ENCODE measurements around the gene PTPRK.

Gene PTPRK

GRCh38 chr6:128319946-128320345 is 200.5 kb downstream of the PTPRK start:
- no peak overlapping the region for H4K5ac ChIP-seq (ENCODE audit: low read length)
- no peaks in the 10 kb centered on the region for H3K4me1 ChIP-seq (ENCODE audit: control insufficient read depth, low read depth, low read length)
- H3K23ac ChIP-seq (ENCODE audit: low read length), result no peak overlapping the region
- no CpG with 5 or more reads among the region's 1 CpG for WGBS (ENCODE audit: extremely low coverage, insufficient coverage, low lambda C conversion rate)
- H3K27me3 ChIP-seq (ENCODE audit: insufficient read depth, low read length, poor library complexity), result no peaks in the 10 kb centered on the region
- no peaks in the 10 kb centered on the region for H3K79me2 ChIP-seq (ENCODE audit: control insufficient read depth, insufficient read depth, low read length)
- H3K36me3 ChIP-seq (ENCODE audit: control insufficient read depth, insufficient read depth, low read length), result no peaks in the 10 kb centered on the region
- no peak overlapping the region for H2BK5ac ChIP-seq (ENCODE audit: low read length)
- H3K4me3 ChIP-seq (ENCODE audit: low read length), result no peak overlapping the region
- H3K4me2 ChIP-seq (ENCODE audit: low read length), result no peak overlapping the region
- H3K18ac ChIP-seq (ENCODE audit: low read length), result no peak overlapping the region
- no peak overlapping the region for H3K27ac ChIP-seq (ENCODE audit: low read depth, low read length)
- H4K8ac ChIP-seq (ENCODE audit: low read depth, low read length), result no peak overlapping the region
- H2BK15ac ChIP-seq (replicated peaks; ENCODE audit: low read depth), result no peak overlapping the region
- H2AK5ac ChIP-seq (ENCODE audit: low read length), result no peak overlapping the region
- H2BK120ac ChIP-seq (ENCODE audit: low read depth, low read length), result no peak overlapping the region
- H3K4ac ChIP-seq (ENCODE audit: low read depth, low read length), result no peak overlapping the region
- H3K79me1 ChIP-seq (ENCODE audit: low read length), result peaks cover 2% of the 10 kb centered on the region
- no peak overlapping the region for H3K9ac ChIP-seq (ENCODE audit: low read length)
- H3K56ac ChIP-seq (ENCODE audit: low read length), result no peak overlapping the region
- no peak for DNase-seq

- no peak overlapping the region for H3K56ac ChIP-seq (ENCODE audit: low read length)
- no peak overlapping the region for H3K9ac ChIP-seq (ENCODE audit: low read length)
- no peak overlapping the region for H3K23ac ChIP-seq (ENCODE audit: low read length)
- no peak overlapping the region for H3K27ac ChIP-seq (ENCODE audit: low read depth, low read length)
- WGBS (ENCODE audit: extremely low coverage, insufficient coverage, low lambda C conversion rate), result no CpG with 5 or more reads among the region's 3 CpGs
- no peaks in the 10 kb centered on the region for H3K36me3 ChIP-seq (ENCODE audit: control insufficient read depth, insufficient read depth, low read length)
- H3K4me1 ChIP-seq (ENCODE audit: control insufficient read depth, low read depth, low read length), result no peaks in the 10 kb centered on the region
- no peaks in the 10 kb centered on the region for H3K79me1 ChIP-seq (ENCODE audit: low read length)
- no peak overlapping the region for H3K4me2 ChIP-seq (ENCODE audit: low read length)
- no peaks in the 10 kb centered on the region for H3K79me2 ChIP-seq (ENCODE audit: control insufficient read depth, insufficient read depth, low read length)
- H3K4ac ChIP-seq (ENCODE audit: low read depth, low read length), result no peak overlapping the region
- H2BK5ac ChIP-seq (ENCODE audit: low read length), result no peak overlapping the region
- no peak overlapping the region for H2AK5ac ChIP-seq (ENCODE audit: low read length)
- H3K4me3 ChIP-seq (ENCODE audit: low read length), result no peak overlapping the region
- H2BK15ac ChIP-seq (replicated peaks; ENCODE audit: low read depth), result no peak overlapping the region
- no peak overlapping the region for H3K18ac ChIP-seq (ENCODE audit: low read length)
- H4K8ac ChIP-seq (ENCODE audit: low read depth, low read length), result no peak overlapping the region
- H3K27me3 ChIP-seq (ENCODE audit: insufficient read depth, low read length, poor library complexity), result no peaks in the 10 kb centered on the region
- no peak for DNase-seq
- no peak overlapping the region for H2BK120ac ChIP-seq (ENCODE audit: low read depth, low read length)
- H4K5ac ChIP-seq (ENCODE audit: low read length), result no peak overlapping the region
Measured at GRCh38 chr6:128319157-128319556, 201.2 kb downstream of the PTPRK start.

- no peak overlapping the region for H2BK5ac ChIP-seq (ENCODE audit: low read length)
- H3K4me3 ChIP-seq (ENCODE audit: low read length), result no peak overlapping the region
- H2AK5ac ChIP-seq (ENCODE audit: low read length), result no peak overlapping the region
- no peaks in the 10 kb centered on the region for H3K27me3 ChIP-seq (ENCODE audit: insufficient read depth, low read length, poor library complexity)
- no peak overlapping the region for H3K4me2 ChIP-seq (ENCODE audit: low read length)
- no peaks in the 10 kb centered on the region for H3K36me3 ChIP-seq (ENCODE audit: control insufficient read depth, insufficient read depth, low read length)
- no peaks in the 10 kb centered on the region for H3K4me1 ChIP-seq (ENCODE audit: control insufficient read depth, low read depth, low read length)
- no peak overlapping the region for H4K5ac ChIP-seq (ENCODE audit: low read length)
- no peaks in the 10 kb centered on the region for H3K79me2 ChIP-seq (ENCODE audit: control insufficient read depth, insufficient read depth, low read length)
- no peak overlapping the region for H3K27ac ChIP-seq (ENCODE audit: low read depth, low read length)
- H4K8ac ChIP-seq (ENCODE audit: low read depth, low read length), result no peak overlapping the region
- H3K23ac ChIP-seq (ENCODE audit: low read length), result no peak overlapping the region
- no peak overlapping the region for H3K9ac ChIP-seq (ENCODE audit: low read length)
- no peak overlapping the region for H3K56ac ChIP-seq (ENCODE audit: low read length)
- H3K18ac ChIP-seq (ENCODE audit: low read length), result no peak overlapping the region
- H3K79me1 ChIP-seq (ENCODE audit: low read length), result peaks cover 1% of the 10 kb centered on the region
- no peak overlapping the region for H2BK15ac ChIP-seq (replicated peaks; ENCODE audit: low read depth)
- H2BK120ac ChIP-seq (ENCODE audit: low read depth, low read length), result no peak overlapping the region
- no peak overlapping the region for H3K4ac ChIP-seq (ENCODE audit: low read depth, low read length)
- DNase-seq, result no peak
- no CpG with 5 or more reads among the region's 8 CpGs for WGBS (ENCODE audit: extremely low coverage, insufficient coverage, low lambda C conversion rate)
Measured at GRCh38 chr6:128316258-128316929, 204.0 kb downstream of the PTPRK start.

GRCh38 chr6:128314190-128314589 is 206.2 kb downstream of the PTPRK start:
- Histone ChIP-seq H3K56ac (ENCODE audit: low read length) (no peak overlapping the region), H3K4me2 (ENCODE audit: low read length) (no peak overlapping the region), H2AK5ac (ENCODE audit: low read length) (no peak overlapping the region), H3K23ac (ENCODE audit: low read length) (no peak overlapping the region), H2BK15ac (replicated peaks; ENCODE audit: low read depth) (no peak overlapping the region), H3K9ac (ENCODE audit: low read length) (no peak overlapping the region), H4K8ac (ENCODE audit: low read depth, low read length) (no peak overlapping the region), H3K27ac (ENCODE audit: low read depth, low read length) (no peak overlapping the region), H3K79me1 (ENCODE audit: low read length) (peaks cover 3% of the 10 kb centered on the region), H2BK5ac (ENCODE audit: low read length) (no peak overlapping the region), H3K27me3 (ENCODE audit: insufficient read depth, low read length, poor library complexity) (no peaks in the 10 kb centered on the region), H3K36me3 (ENCODE audit: control insufficient read depth, insufficient read depth, low read length) (no peaks in the 10 kb centered on the region), H3K4me1 (ENCODE audit: control insufficient read depth, low read depth, low read length) (peaks cover 7% of the 10 kb centered on the region), H3K79me2 (ENCODE audit: control insufficient read depth, insufficient read depth, low read length) (no peaks in the 10 kb centered on the region), H3K4ac (ENCODE audit: low read depth, low read length) (no peak overlapping the region), H4K5ac (ENCODE audit: low read length) (no peak overlapping the region), H3K4me3 (ENCODE audit: low read length) (no peak overlapping the region), H2BK120ac (ENCODE audit: low read depth, low read length) (no peak overlapping the region), H3K18ac (ENCODE audit: low read length) (no peak overlapping the region)
- no peak for DNase-seq

GRCh38 chr6:128311944-128312570 is 208.3 kb downstream of the PTPRK start:
- Histone ChIP-seq H3K23ac (ENCODE audit: low read length) (no peak overlapping the region), H3K4me2 (ENCODE audit: low read length) (no peak overlapping the region), H3K4me1 (ENCODE audit: control insufficient read depth, low read depth, low read length) (peaks cover 7% of the 10 kb centered on the region), H2BK120ac (ENCODE audit: low read depth, low read length) (no peak overlapping the region), H3K79me2 (ENCODE audit: control insufficient read depth, insufficient read depth, low read length) (no peaks in the 10 kb centered on the region), H3K79me1 (ENCODE audit: low read length) (peaks cover 6% of the 10 kb centered on the region), H4K5ac (ENCODE audit: low read length) (no peak overlapping the region), H3K9ac (ENCODE audit: low read length) (no peak overlapping the region), H3K18ac (ENCODE audit: low read length) (no peak overlapping the region), H2BK5ac (ENCODE audit: low read length) (no peak overlapping the region), H4K8ac (ENCODE audit: low read depth, low read length) (no peak overlapping the region), H3K36me3 (ENCODE audit: control insufficient read depth, insufficient read depth, low read length) (no peaks in the 10 kb centered on the region), H3K56ac (ENCODE audit: low read length) (no peak overlapping the region), H3K27me3 (ENCODE audit: insufficient read depth, low read length, poor library complexity) (no peaks in the 10 kb centered on the region), H3K27ac (ENCODE audit: low read depth, low read length) (no peak overlapping the region), H2AK5ac (ENCODE audit: low read length) (no peak overlapping the region), H3K4me3 (ENCODE audit: low read length) (no peak overlapping the region), H3K4ac (ENCODE audit: low read depth, low read length) (no peak overlapping the region), H2BK15ac (replicated peaks; ENCODE audit: low read depth) (no peak overlapping the region)
- WGBS (ENCODE audit: extremely low coverage, insufficient coverage, low lambda C conversion rate), result no CpG with 5 or more reads among the region's 3 CpGs
- no peak for DNase-seq

- Histone ChIP-seq H3K27me3 (ENCODE audit: insufficient read depth, low read length, poor library complexity) (no peaks in the 10 kb centered on the region), H3K79me1 (ENCODE audit: low read length) (peaks cover 6% of the 10 kb centered on the region), H3K9ac (ENCODE audit: low read length) (no peak overlapping the region), H2BK120ac (ENCODE audit: low read depth, low read length) (no peak overlapping the region), H3K4me1 (ENCODE audit: control insufficient read depth, low read depth, low read length) (peaks cover 7% of the 10 kb centered on the region), H3K27ac (ENCODE audit: low read depth, low read length) (no peak overlapping the region), H2BK5ac (ENCODE audit: low read length) (no peak overlapping the region), H3K23ac (ENCODE audit: low read length) (no peak overlapping the region), H3K36me3 (ENCODE audit: control insufficient read depth, insufficient read depth, low read length) (no peaks in the 10 kb centered on the region), H3K4me3 (ENCODE audit: low read length) (no peak overlapping the region), H3K4me2 (ENCODE audit: low read length) (no peak overlapping the region), H4K5ac (ENCODE audit: low read length) (no peak overlapping the region), H2AK5ac (ENCODE audit: low read length) (no peak overlapping the region), H3K18ac (ENCODE audit: low read length) (no peak overlapping the region), H4K8ac (ENCODE audit: low read depth, low read length) (no peak overlapping the region), H3K56ac (ENCODE audit: low read length) (no peak overlapping the region), H2BK15ac (replicated peaks; ENCODE audit: low read depth) (no peak overlapping the region), H3K79me2 (ENCODE audit: control insufficient read depth, insufficient read depth, low read length) (no peaks in the 10 kb centered on the region), H3K4ac (ENCODE audit: low read depth, low read length) (no peak overlapping the region)
- no peak for DNase-seq
- WGBS (ENCODE audit: extremely low coverage, insufficient coverage, low lambda C conversion rate), result no CpG with 5 or more reads among the region's 2 CpGs
Measured at GRCh38 chr6:128310451-128310850, 209.9 kb downstream of the PTPRK start.

All from mesendoderm (in vitro differentiated cells).